Measurements from ENCODE around the gene TRIM9.

Gene TRIM9

GRCh38 chr14:50979941-50980850 lies 114.7 kb downstream of the TRIM9 start:
- no peak for TF ChIP-seq CTCF (IDR thresholded peaks at IDR 0.05; ENCODE audit: low read depth, low read length)
- DNase-seq (ENCODE audit: extremely low read depth, low read depth) = no peak

- no peak for TF ChIP-seq CTCF (IDR thresholded peaks at IDR 0.05; ENCODE audit: low read depth, low read length)
- DNase-seq (ENCODE audit: extremely low read depth, low read depth) = no peak
These were observed 116.0 kb downstream of the TRIM9 start for GRCh38 chr14:50978888-50979287.

GRCh38 chr14:50978529-50978871 lies 116.4 kb downstream of the TRIM9 start:
- DNase-seq (ENCODE audit: extremely low read depth, low read depth) = no peak
- TF ChIP-seq CTCF (IDR thresholded peaks at IDR 0.05; ENCODE audit: low read depth, low read length) = no peak

GRCh38 chr14:50977863-50978528 lies 116.9 kb downstream of the TRIM9 start:
- DNase-seq (ENCODE audit: extremely low read depth, low read depth) = no peak
- TF ChIP-seq CTCF (IDR thresholded peaks at IDR 0.05; ENCODE audit: low read depth, low read length) = no peak

- no peak for DNase-seq (ENCODE audit: extremely low read depth, low read depth)
- TF ChIP-seq CTCF (IDR thresholded peaks at IDR 0.05; ENCODE audit: low read depth, low read length) = no peak
These were observed 120.8 kb downstream of the TRIM9 start for GRCh38 chr14:50974118-50974517.

GRCh38 chr14:50972734-50973133 lies 122.2 kb downstream of the TRIM9 start:
- DNase-seq (ENCODE audit: extremely low read depth, low read depth) = no peak
- TF ChIP-seq CTCF (IDR thresholded peaks at IDR 0.05; ENCODE audit: low read depth, low read length) = no peak

Data from AG09319 (cell line).